NCI-H2196 treated with DMSO at 0.1 percent for 48 hours (cell line): ENCODE results near the gene KDELR3.

ENCODE experiments used
- DNase-seq: peaks from one replicate; lab custom pipeline; 2025; ENCODE audit not compliant: unreplicated experiment; lab: John Stamatoyannopoulos, UW

KDELR3 gene

DNA sequence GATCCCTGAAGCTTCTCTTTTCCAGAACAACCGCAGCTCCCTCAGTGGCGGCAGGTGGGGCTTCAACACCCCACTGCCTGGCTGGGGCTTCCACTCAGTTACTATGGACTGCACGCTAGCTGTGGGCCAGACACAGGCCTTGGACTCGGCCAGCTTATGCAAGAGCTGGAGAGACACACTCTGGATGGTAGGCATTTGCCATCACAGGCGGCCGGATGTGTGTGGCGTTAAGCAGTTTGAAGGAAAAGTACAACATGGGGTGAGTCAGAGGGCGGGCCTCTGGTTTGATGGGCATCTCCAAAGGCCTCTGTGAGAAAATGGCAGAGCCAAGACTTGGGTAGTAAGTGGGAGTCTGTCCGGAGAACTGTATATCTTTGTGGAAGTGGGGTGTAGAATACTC, 30.5 kb upstream of the KDELR3 start:
- DNase-seq = no peak

DNA sequence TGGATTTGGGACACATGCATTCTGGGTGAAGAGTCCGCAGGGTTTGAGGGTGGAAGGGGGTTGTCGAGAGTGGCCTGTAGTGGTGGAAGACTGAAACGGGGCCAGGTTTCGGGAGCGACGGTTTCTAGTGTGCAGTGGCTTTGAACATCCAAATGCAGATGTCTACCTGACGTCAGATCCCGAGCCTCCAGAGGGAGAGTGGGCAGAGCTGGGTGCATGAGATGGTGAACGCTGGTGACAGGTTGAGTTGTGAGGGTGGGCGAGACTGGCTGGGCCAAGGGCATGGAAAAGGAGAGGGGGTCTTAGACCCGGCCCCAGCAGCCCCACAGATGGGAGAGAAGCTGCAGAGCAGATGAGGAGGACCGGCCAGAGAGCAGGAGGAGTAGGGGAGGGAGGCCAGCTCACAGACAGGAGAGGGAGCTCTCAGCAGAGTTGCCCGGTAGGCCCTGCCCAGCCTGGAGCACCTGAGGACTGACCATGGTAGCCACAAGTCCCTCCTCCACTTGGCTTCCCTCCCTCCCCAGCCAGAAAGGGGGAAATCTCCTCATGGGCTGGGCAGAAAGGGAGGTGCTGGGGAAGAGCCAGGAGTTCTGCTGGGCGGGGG, 27.0 kb upstream of the KDELR3 start:
- no peak for DNase-seq

DNA sequence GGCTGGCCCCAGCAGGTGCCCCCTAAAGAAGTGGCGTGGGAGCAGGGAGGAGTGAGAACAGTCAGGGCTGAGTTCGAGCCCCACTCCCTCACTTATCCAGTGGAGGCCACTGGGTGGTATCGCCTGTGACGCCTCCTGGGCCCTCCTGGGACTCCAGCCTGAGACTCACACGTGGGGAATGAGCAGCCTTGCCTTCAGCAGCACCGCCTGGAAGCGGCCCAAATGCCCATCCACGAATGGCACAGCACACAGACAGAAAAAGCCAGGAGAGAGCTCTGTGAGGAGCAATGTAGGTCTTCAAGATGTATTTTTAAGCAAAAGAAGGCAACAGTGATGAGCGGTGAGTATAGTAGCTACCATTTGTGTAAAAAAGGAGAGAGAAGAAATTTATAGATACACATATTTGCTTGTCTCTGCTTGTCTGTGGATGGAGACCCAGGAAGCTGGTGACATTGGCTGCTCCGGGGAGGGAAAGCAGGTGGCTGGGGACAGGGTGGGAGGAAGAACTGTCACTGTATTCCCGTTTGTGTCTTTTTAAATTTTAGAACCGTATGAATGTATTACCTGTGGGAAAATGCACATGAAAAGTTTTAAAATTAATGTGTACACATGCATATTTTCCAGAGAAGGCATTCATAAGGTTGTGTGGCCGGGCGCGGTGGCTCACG, 26.1 kb upstream of the KDELR3 start:
- no peak for DNase-seq

DNA sequence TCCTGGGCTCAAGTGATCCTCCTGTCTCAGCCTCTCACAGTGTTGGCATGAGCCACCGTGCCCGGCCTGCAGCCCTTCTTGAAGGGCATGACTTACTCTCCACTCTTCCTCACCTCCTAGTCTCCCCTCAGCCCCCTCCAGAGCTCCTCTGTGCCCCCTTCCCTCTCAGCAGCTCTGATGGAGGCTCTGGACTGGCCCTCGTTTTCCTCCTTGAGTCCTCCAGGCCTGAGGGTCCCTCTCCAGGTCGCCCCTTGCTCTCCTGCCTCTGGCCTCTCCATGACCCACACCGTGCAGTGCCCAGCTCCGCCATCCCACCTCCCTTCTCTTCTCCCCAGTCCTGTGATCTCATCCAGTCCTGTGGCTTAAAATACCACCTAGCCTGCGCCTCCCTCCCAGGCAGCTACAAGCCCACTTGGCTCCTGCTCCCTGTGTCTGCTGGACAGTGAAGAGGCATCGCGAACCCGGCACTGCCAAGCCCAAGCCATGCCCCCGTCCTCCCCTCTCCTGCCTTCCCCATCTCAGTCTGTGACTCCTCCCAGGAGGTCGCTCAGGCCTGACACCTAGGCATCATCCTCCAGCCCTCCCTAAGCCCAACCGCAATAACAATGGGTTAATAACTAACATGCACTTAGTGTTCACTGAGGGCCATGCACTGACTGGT, 24.8 kb upstream of the KDELR3 start:
- DNase-seq = no peak

GRCh38 chr22:38443628-38444521, 24.0 kb upstream of the KDELR3 start:
- DNase-seq = no peak

GRCh38 chr22:38444783-38445182, 23.1 kb upstream of the KDELR3 start:
- DNase-seq = no peak

- no peak for DNase-seq
Measured at GRCh38 chr22:38446018-38446601, 21.8 kb upstream of the KDELR3 start.

GRCh38 chr22:38448945-38449745, 18.8 kb upstream of the KDELR3 start:
- DNase-seq = no peak

DNA sequence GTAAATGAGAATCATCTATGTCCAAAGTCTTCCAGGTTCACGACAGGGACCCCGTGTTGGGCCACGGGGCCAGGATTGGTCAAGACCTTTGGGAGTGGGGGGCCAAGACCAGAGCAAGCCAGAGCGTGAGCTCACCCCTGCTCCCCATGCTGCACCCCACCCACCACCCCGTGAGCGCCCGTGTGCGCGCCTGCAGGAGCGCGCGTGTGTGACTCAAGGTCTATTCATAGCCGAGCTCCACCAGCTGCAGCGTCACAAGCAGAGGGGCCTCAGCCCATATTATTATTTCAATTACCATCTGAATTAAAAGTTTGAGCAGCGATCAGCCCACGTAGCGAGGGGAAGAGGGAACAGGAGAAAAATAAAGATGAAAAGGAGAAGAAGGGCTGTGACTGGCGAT, 18.1 kb upstream of the KDELR3 start:
- no peak for DNase-seq

DNA sequence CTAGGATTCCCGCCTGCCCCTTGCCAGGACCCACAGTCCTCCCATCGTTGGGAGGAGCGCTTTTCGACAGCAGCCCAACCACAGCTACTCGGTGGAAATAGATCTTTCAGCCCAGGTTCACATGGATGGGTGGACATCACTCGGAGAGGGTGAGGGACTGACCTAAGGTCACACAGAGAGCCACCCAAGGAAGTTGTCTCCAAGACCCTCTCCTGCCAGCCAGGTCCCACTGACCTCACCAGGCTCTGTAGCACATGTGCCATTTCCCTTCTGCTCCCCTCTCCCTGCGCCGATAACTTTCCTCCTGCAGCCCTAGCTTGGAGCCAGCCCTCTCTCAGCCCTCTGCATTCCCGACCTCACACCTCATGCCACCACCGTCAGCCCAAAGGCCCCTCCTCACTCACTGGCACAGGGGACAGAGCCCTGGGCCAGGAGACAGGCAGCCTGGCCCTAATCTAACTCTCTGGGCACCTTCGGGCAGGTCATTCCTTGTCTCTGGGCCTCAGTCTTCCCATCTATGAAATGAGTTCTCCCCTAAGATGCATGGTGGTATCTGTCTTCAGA, 17.6 kb upstream of the KDELR3 start:
- no peak for DNase-seq

DNA sequence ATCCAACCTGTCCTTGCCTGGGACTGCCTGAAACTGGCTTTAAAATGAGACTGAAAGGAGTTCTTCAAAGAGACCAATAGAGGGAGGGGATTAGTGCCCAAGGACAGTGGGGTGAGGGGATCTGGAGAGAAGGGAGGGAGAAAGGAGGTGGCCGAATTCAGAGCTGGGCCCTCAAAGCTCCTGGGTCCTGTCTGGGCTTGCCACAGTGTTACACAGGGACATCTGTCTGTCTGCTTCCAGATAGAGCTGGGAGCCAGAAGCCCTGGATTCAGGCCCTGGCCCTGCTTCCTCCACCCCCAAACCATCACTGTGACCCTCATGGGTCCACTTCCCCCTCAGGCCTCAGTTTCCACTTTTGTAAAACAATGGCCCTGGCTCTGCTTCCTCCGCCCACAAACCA, 16.5 kb upstream of the KDELR3 start:
- DNase-seq = no peak

- DNase-seq = no peak
Measured at GRCh38 chr22:38451864-38452263, 16.0 kb upstream of the KDELR3 start.

- no peak for DNase-seq
Measured at GRCh38 chr22:38452373-38453065, 15.4 kb upstream of the KDELR3 start.

DNA sequence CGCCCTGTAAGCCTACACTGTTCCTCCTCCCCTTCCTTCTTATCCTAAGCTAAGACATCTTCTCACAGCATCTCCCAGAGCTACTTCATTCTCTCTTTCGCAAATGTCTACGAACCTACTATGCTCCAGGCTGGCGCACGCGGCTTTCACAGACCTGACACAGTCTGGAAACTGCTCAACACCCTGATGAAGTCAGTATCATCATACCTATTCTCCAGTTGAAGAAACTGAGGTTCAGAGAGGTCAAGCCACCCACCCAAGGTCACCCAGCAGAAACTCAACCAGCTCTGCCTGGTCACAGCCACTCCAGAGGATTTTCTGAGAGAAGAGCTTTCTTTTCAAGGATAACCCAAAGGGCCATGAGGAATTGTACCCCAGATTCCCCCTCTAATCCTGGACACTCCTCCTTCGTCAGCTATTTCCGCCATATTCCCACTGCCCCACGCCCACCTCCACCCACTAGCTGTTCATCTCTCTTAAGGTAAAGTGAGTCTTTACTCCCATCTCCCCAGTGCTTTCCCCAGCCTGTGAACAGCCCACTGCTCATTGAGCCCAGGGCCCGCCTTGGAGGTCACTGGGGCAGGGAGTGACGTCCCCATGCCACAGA, 14.7 kb upstream of the KDELR3 start:
- DNase-seq = no peak

DNA sequence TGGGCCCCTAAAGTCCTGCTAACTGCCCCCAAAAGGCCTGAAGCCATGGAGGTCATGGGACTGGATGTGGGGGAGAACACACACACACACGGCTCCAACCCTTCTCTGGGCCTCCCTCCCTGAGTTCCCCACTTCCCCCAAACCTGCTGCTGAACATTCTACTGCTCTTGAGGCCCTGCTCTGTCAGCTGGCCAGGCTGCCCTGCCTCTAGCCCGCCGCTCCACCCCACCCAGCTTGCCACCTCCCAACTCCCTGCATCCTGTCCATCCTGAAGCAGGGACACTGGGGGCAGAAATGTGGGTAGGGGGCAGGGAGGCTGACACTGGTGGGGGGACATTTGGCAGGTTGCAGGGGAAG, 13.9 kb upstream of the KDELR3 start:
- no peak for DNase-seq

- no peak for DNase-seq
Measured at GRCh38 chr22:38454353-38455075, 13.4 kb upstream of the KDELR3 start.

- DNase-seq = no peak
Measured at GRCh38 chr22:38455076-38455529, 12.8 kb upstream of the KDELR3 start, which contains the start of gene KCNJ4. Gene KCNJ4 (minus strand): TSS chr22:38455199. CDS start chr22:38428132, 27,067 bp downstream.
